IMR-90 (cell line): ENCODE measurements around the gene SSTR4. TPM values are rescaled to one million over a fixed set of nuclear protein-coding genes. Genes with fewer than 3 reads are reported as not detected.

Source experiments
- ATAC-seq: fragments of 200-7000 bp; cut with Tn5 transposase; 2 replicates; pipeline ENCODE4 v1.9.1; 2020; ENCODE audit warnings: low read depth, mild to moderate bottlenecking, moderate library complexity
- BruUV-seq: library from RNA; stranded (reverse); fragments of 400-500 nt; replicated peaks from 2 replicates; lab custom pipeline; 2021; lab: Mats Ljungman, UMichigan
- CTCF ChIA-PET: fragments of 300-600 bp; formaldehyde crosslinking; extraction: SDS; loops from one replicate; lab custom pipeline; 2021; ENCODE audit warnings: antibody characterized with exemption; lab: Yijun Ruan, JAX
- POLR2A ChIA-PET: fragments of 300-600 bp; sonication (Branson Sonifier 250); formaldehyde crosslinking; loops from one replicate; lab custom pipeline; 2022; ENCODE audit warnings: antibody characterized with exemption; ENCODE audit not compliant: unreplicated experiment; lab: Charles Lee
- DNase-seq: peaks from one replicate; pipeline ENCODE4 v3.0.0; 2013
- H2AFZ ChIP-seq: replicated peaks from 2 replicates; pipeline ENCODE3; 2013; ENCODE audit warnings: low read length, mild to moderate bottlenecking; ENCODE audit not compliant: poor library complexity
- H2AK5ac ChIP-seq: 2 replicates; pipeline ENCODE4 v1.6.1; 2013; ENCODE audit warnings: low read depth, low read length, inconsistent platforms
- H2AK9ac ChIP-seq: replicated peaks from 2 replicates; pipeline ENCODE3; 2013; ENCODE audit warnings: mild to moderate bottlenecking, low read depth, low read length, moderate library complexity; ENCODE audit not compliant: poor library complexity
- H2BK120ac ChIP-seq: 2 replicates; pipeline ENCODE4 v1.6.1; 2013; ENCODE audit warnings: low read depth, low read length, inconsistent platforms
- H2BK15ac ChIP-seq: 3 replicates; pipeline ENCODE4 v1.6.1; 2013; ENCODE audit warnings: low read depth, low read length, inconsistent platforms
- H2BK20ac ChIP-seq: 2 replicates; pipeline ENCODE4 v1.6.1; 2013; ENCODE audit warnings: low read depth, mild to moderate bottlenecking, inconsistent platforms, low read length, moderate library complexity
- H2BK5ac ChIP-seq: 2 replicates; pipeline ENCODE4 v1.6.1; 2013; ENCODE audit warnings: mild to moderate bottlenecking, low read depth, low read length, inconsistent platforms; ENCODE audit not compliant: poor library complexity, severe bottlenecking
- H3K14ac ChIP-seq: replicated peaks from 2 replicates; pipeline ENCODE4 v1.6.1; 2013; ENCODE audit warnings: low read depth, low read length, inconsistent platforms
- H3K18ac ChIP-seq: 2 replicates; pipeline ENCODE4 v1.6.1; 2013; ENCODE audit warnings: low read depth, low read length, control low read depth
- H3K23ac ChIP-seq: 2 replicates; pipeline ENCODE4 v1.6.1; 2013; ENCODE audit warnings: low read depth, low read length, inconsistent platforms
- H3K27ac ChIP-seq: 2 replicates; pipeline ENCODE4 v1.5.1; 2013; ENCODE audit warnings: mild to moderate bottlenecking, control low read depth, low read length; ENCODE audit not compliant: insufficient read depth
- H3K27me3 ChIP-seq: 2 replicates; pipeline ENCODE4 v1.6.1; 2013; ENCODE audit warnings: low read length; ENCODE audit not compliant: control insufficient read depth, insufficient read depth
- H3K36me3 ChIP-seq: 2 replicates; pipeline ENCODE4 v1.6.1; 2013; ENCODE audit warnings: low read length, mixed read lengths; ENCODE audit not compliant: control insufficient read depth, insufficient read depth
- H3K4ac ChIP-seq: 2 replicates; pipeline ENCODE4 v1.6.1; 2013; ENCODE audit warnings: low read depth, low read length, inconsistent platforms
- H3K4me1 ChIP-seq: 2 replicates; pipeline ENCODE4 v1.6.1; 2013; ENCODE audit warnings: low read length, mixed read lengths; ENCODE audit not compliant: control insufficient read depth, insufficient read depth
- H3K4me2 ChIP-seq: 2 replicates; pipeline ENCODE4 v1.6.1; 2013; ENCODE audit warnings: low read depth, mild to moderate bottlenecking, control low read depth, low read length, moderate library complexity
- H3K4me3 ChIP-seq: 2 replicates; pipeline ENCODE4 v1.5.1; 2013; ENCODE audit warnings: low read depth, mild to moderate bottlenecking, control low read depth, low read length, moderate library complexity; ENCODE audit not compliant: insufficient read depth
- H3K56ac ChIP-seq: 2 replicates; pipeline ENCODE4 v1.6.1; 2013; ENCODE audit warnings: low read length, inconsistent platforms; ENCODE audit not compliant: insufficient read depth; ENCODE audit errors: extremely low read depth
- H3K79me1 ChIP-seq, 2 experiments: 2 replicates each; pipeline ENCODE4 v1.6.1; 2013; ENCODE audit warnings: low read length in 2 of 2, inconsistent platforms in 1 of 2, low read depth in 1 of 2
- H3K9ac ChIP-seq: 2 replicates; pipeline ENCODE4 v1.6.1; 2013; ENCODE audit warnings: low read depth, low read length, control low read depth
- H3K9me1 ChIP-seq: 2 replicates; pipeline ENCODE4 v1.6.1; 2013; ENCODE audit warnings: low read length, inconsistent platforms; ENCODE audit not compliant: insufficient read depth
- H3K9me3 ChIP-seq: 2 replicates; pipeline ENCODE4 v1.6.1; 2013; ENCODE audit warnings: low read length; ENCODE audit not compliant: control insufficient read depth, insufficient read depth
- H4K20me1 ChIP-seq: 2 replicates; pipeline ENCODE4 v1.6.1; 2013; ENCODE audit warnings: low read length, inconsistent platforms; ENCODE audit not compliant: insufficient read depth
- H4K5ac ChIP-seq: 2 replicates; pipeline ENCODE4 v1.6.1; 2013; ENCODE audit warnings: mild to moderate bottlenecking, low read depth, low read length, control low read depth
- H4K8ac ChIP-seq, 2 experiments: 2 replicates each; pipeline ENCODE4 v1.6.1; 2013; ENCODE audit warnings: low read depth in 2 of 2, low read length in 2 of 2, control low read depth in 1 of 2, inconsistent platforms in 1 of 2
- H4K91ac ChIP-seq: 2 replicates; pipeline ENCODE4 v1.6.1; 2013; ENCODE audit warnings: low read depth, low read length, inconsistent platforms; ENCODE audit not compliant: insufficient read depth
- MAFK ChIP-seq: IDR thresholded peaks from 2 replicates; pipeline ENCODE4 v1.6.1; 2012; ENCODE audit warnings: low read depth, low read length, improper control_type of control experiment
- MAZ ChIP-seq: IDR thresholded peaks from 2 replicates; pipeline ENCODE4 v1.6.1; 2012; ENCODE audit warnings: low read depth, mild to moderate bottlenecking, low read length, improper control_type of control experiment, moderate library complexity, borderline replicate concordance
- MXI1 ChIP-seq: IDR thresholded peaks from 2 replicates; pipeline ENCODE4 v1.6.1; 2012; ENCODE audit warnings: low read depth, mild to moderate bottlenecking, low read length, moderate library complexity, borderline replicate concordance
- RFX5 ChIP-seq: IDR thresholded peaks from 2 replicates; pipeline ENCODE4 v1.8.0; 2012; ENCODE audit warnings: low read depth, mild to moderate bottlenecking, low read length, moderate library complexity
- dilution Hi-C: fragments of 300-500 bp; cut with HindIII; formaldehyde crosslinking; loops from one replicate; pipeline ENCODE4 v1.14.3; 2018; ENCODE audit warnings: low sequenced_read_pairs; ENCODE audit not compliant: unreplicated experiment
- in situ Hi-C: fragments of 300-500 bp; cut with MboI; formaldehyde crosslinking; loops from 3 replicates; pipeline ENCODE4 v1.14.3; 2019; ENCODE audit warnings: low sequenced_read_pairs, inconsistent platforms, mixed read lengths
- intact Hi-C: fragments of 100-400 bp; cut with micrococcal nuclease; formaldehyde crosslinking; loops from 2 replicates; pipeline ENCODE4 v1.10.0; 2022
- polyA plus RNA-seq, 3 experiments: library from polyadenylated mRNA; depleted of rRNA; stranded (reverse); fragments of >200 nt; gene quantifications; 2 replicates each; pipeline ENCODE4 v1.2.3, GENCODE V29; 2012; ENCODE audit warnings: low replicate concordance in 1 of 3
- total RNA-seq: library from RNA; depleted of rRNA; stranded (reverse); fragments of >200 nt; gene quantifications from 2 replicates; pipeline ENCODE4 v1.2.3, GENCODE V29; 2012
- TF ChIP-seq, protein P1 (sequence below): conservative IDR thresholded peaks from 2 replicates; pipeline ENCODE4 v1.5.1; 2012; ENCODE audit warnings: mild to moderate bottlenecking, low read depth, low read length, improper control_type of control experiment

The SSTR4 gene
- total and polyA plus RNA-seq, 2 of the 4 experiments (the other 2 are of a cell fraction), result not detected

DNA sequence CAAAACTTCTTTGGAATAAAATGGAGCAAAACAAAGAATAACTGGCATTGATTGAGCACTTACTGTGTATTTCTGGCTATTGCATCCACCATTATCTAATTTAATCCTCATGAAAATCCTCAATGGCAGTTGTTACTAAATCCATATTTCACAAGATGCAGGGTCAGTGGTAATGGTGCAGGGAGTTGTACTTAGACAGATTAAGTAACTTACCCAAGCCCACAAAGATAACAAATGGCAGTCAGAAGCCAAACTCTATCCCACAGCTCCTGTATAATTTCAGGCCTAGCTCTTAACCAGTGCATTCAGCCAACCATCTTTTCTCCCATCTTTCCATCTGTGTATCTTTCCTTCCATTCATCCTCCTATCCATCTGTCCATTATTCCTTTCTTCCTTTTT lies 29.3 kb upstream of the SSTR4 start:
- ChIA-PET CTCF (no interaction called here), POLR2A (no interaction called here)
- H3K4me1 ChIP-seq, result no peaks in the 10 kb centered on the region
- H4K8ac ChIP-seq, result no peak overlapping the region
- no peak overlapping the region for H3K4ac ChIP-seq
- no peak overlapping the region for H2BK20ac ChIP-seq
- peaks cover 4% of the 10 kb centered on the region for H3K27me3 ChIP-seq
- H3K23ac ChIP-seq, result no peak overlapping the region
- ATAC-seq, result no peak
- in situ Hi-C loops, result no loop called here
- no peak overlapping the region for H2BK5ac ChIP-seq
- H3K4me2 ChIP-seq, result no peak overlapping the region
- H3K36me3 ChIP-seq, result no peaks in the 10 kb centered on the region
- dilution Hi-C loops, result no loop called here
- H2AFZ ChIP-seq, result no peak overlapping the region
- no peaks in the 10 kb centered on the region for H4K20me1 ChIP-seq
- H3K56ac ChIP-seq, result no peak overlapping the region
- no peak overlapping the region for H4K5ac ChIP-seq
- DNase-seq, result no peak
- no peak overlapping the region for H3K18ac ChIP-seq
- no peak overlapping the region for H3K9ac ChIP-seq
- H3K14ac ChIP-seq, result no peak overlapping the region
- no peaks in the 10 kb centered on the region for H3K79me1 ChIP-seq
- H2AK9ac ChIP-seq, result no peak overlapping the region
- BruUV-seq, result no TSS peak
- TF ChIP-seq MXI1 (no peak), MAZ (no peak), RFX5 (no peak), MAFK (no peak)
- TF ChIP-seq, protein P1, sequence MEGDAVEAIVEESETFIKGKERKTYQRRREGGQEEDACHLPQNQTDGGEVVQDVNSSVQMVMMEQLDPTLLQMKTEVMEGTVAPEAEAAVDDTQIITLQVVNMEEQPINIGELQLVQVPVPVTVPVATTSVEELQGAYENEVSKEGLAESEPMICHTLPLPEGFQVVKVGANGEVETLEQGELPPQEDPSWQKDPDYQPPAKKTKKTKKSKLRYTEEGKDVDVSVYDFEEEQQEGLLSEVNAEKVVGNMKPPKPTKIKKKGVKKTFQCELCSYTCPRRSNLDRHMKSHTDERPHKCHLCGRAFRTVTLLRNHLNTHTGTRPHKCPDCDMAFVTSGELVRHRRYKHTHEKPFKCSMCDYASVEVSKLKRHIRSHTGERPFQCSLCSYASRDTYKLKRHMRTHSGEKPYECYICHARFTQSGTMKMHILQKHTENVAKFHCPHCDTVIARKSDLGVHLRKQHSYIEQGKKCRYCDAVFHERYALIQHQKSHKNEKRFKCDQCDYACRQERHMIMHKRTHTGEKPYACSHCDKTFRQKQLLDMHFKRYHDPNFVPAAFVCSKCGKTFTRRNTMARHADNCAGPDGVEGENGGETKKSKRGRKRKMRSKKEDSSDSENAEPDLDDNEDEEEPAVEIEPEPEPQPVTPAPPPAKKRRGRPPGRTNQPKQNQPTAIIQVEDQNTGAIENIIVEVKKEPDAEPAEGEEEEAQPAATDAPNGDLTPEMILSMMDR, result no peak
- H4K91ac ChIP-seq, result no peak overlapping the region
- no peak overlapping the region for H3K4me3 ChIP-seq
- intact Hi-C loops, result no loop called here
- no peak overlapping the region for H2BK15ac ChIP-seq
- no peaks in the 10 kb centered on the region for H3K9me1 ChIP-seq
- H3K27ac ChIP-seq, result no peak overlapping the region
- no peaks in the 10 kb centered on the region for H3K9me3 ChIP-seq
- H2AK5ac ChIP-seq, result no peak overlapping the region
- H2BK120ac ChIP-seq, result no peak overlapping the region
